Measurements from ENCODE around the gene TMPRSS4. TPM values are rescaled to one million over a fixed set of nuclear protein-coding genes. Genes with fewer than 3 reads are reported as not detected.

Gene TMPRSS4
- total RNA-seq, 4 donors from 2014 or later = 142 to 197 (median 161) TPM

DNA sequence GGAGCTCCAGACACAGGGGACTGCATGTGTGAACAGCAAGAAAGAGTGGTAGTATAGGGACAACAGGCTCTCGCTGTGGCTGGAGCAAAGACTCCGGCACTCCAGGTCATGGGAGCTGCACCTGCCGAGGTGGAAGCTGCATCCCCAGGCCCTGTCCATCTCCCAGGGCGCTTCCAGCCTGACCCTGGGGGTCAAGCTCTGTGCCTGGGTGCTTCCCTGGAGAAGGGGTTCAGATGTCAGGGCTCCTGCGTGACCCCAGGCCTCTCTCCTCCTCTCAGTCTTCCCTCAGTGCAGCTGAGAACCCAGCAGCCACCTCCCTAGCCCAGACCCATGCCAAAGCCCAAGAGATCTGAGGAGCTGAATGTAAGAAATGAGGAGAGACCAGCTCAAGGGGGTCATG is 3.4 kb downstream of the TMPRSS4 start:
- Histone ChIP-seq H3K36me3 (peaks cover 0 to 41% (median 0%) of the 10 kb centered on the region in 3 donors), H3K27ac (no peak overlapping the region), H3K4me3 (no peak overlapping the region), H3K27me3 (peaks cover 0 to 7% (median 0%) of the 10 kb centered on the region in 4 donors), H3K9me3 (no peaks in the 10 kb centered on the region), H3K4me1 (peaks cover 9 to 73% (median 14%) of the 10 kb centered on the region in 3 donors)
- 75 to 76% methylated on average over 3 of the region's 5 CpGs for WGBS, 2 donors
- no peak for DNase-seq
- TF ChIP-seq POLR2A (IDR thresholded peaks at IDR 0.05) (no peak), CTCF (IDR thresholded peaks at IDR 0.05) (no peak)
- intact Hi-C loops (cut with DNase I) = no loop called here

- H3K27ac ChIP-seq = no peak overlapping the region
- H3K27me3 ChIP-seq = peaks cover 0 to 7% (median 0%) of the 10 kb centered on the region in 4 donors
- no peak overlapping the region for H3K4me3 ChIP-seq
- H3K4me1 ChIP-seq = peaks cover 2 to 64% (median 3%) of the 10 kb centered on the region in 3 donors
- intact Hi-C loops (cut with DNase I) = no loop called here
- TF ChIP-seq CTCF (IDR thresholded peaks at IDR 0.05) (no peak), POLR2A (IDR thresholded peaks at IDR 0.05) (no peak)
- no peaks in the 10 kb centered on the region for H3K9me3 ChIP-seq
- no peak for DNase-seq
- 73 to 85% methylated on average over 11 to 18 of the region's 18 CpGs for WGBS, 2 donors
- peaks cover 0 to 52% (median 0%) of the 10 kb centered on the region in 3 donors for H3K36me3 ChIP-seq
These were observed 4.5 kb downstream of the TMPRSS4 start for GRCh38 chr11:118081241-118081958.

GRCh38 chr11:118082880-118083552 is 6.1 kb downstream of the TMPRSS4 start:
- TF ChIP-seq CTCF (IDR thresholded peaks at IDR 0.05) = no peak
- Histone ChIP-seq H3K27ac (no peak overlapping the region), H3K4me3 (no peak overlapping the region), H3K27me3 (no peaks in the 10 kb centered on the region), H3K36me3 (peaks cover 0 to 68% (median 0%) of the 10 kb centered on the region in 3 donors), H3K9me3 (peaks cover 0 to 14% (median 0%) of the 10 kb centered on the region in 3 donors), H3K4me1 (peaks cover 2 to 76% (median 4%) of the 10 kb centered on the region in 3 donors)
- no peak for DNase-seq
- intact Hi-C loops (cut with DNase I) = no loop called here
- 72 to 77% methylated on average over 17 to 21 of the region's 21 CpGs for WGBS, 2 donors

DNA sequence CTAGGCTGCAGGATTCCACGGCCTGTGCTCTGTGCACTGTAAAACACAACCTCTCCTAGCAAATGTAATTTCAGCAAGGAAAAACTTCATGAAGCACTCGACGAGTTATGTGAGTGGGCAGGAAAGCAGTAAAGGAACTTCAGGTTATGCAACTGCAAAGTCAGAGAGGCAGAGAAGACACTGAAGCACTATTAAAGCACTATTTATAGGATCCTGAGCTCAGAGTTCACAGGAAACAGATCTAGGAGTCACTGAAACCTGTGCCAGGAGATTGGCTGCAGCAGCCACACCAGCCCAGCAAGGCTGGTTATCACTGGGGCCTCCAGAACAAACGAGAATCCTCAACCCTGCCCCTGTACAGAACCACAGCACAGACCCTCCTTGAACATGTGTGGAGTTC is 7.4 kb downstream of the TMPRSS4 start:
- Histone ChIP-seq H3K9me3 (peaks cover 0 to 14% (median 0%) of the 10 kb centered on the region in 3 donors), H3K36me3 (peaks cover 0 to 69% (median 0%) of the 10 kb centered on the region in 3 donors), H3K4me1 (peaks cover 2 to 75% (median 9%) of the 10 kb centered on the region in 3 donors), H3K27me3 (no peaks in the 10 kb centered on the region), H3K27ac (no peak overlapping the region), H3K4me3 (no peak overlapping the region)
- no peak for TF ChIP-seq CTCF (IDR thresholded peaks at IDR 0.05)
- TF ChIP-seq POLR2A (IDR thresholded peaks at IDR 0.05) = no peak
- DNase-seq = no peak
- 15 to 37% methylated on average over 4 of the region's 4 CpGs for WGBS, 2 donors
- intact Hi-C loops (cut with DNase I) = no loop called here

DNA sequence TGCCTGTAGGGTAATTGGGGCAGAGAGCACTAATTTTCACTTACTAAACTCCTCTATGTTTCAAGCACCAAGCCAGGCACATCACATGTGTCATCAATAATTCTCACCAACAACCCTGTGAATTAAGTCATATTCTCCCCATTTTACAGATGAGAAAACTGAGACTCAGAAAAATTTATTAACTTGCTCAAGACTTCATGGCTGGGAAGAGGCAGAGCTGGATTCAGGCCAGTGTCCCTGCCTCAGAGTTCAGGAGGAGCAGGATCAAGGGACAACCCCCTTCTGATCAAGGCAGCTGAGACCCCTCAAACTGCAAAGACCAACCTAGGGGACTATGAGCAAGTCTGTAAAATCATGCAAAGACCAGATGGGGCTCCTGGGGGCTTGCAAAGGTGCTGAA is 7.8 kb downstream of the TMPRSS4 start:
- H3K4me1 ChIP-seq = peaks cover 2 to 71% (median 9%) of the 10 kb centered on the region in 3 donors
- no peak overlapping the region for H3K4me3 ChIP-seq
- no peak overlapping the region for H3K27ac ChIP-seq
- peaks cover 0 to 69% (median 0%) of the 10 kb centered on the region in 3 donors for H3K36me3 ChIP-seq
- peaks cover 0 to 14% (median 0%) of the 10 kb centered on the region in 3 donors for H3K9me3 ChIP-seq
- no peak for DNase-seq
- intact Hi-C loops (cut with DNase I) = no loop called here
- no peak for TF ChIP-seq CTCF (IDR thresholded peaks at IDR 0.05)
- TF ChIP-seq POLR2A (IDR thresholded peaks at IDR 0.05) = no peak
- H3K27me3 ChIP-seq = no peaks in the 10 kb centered on the region

Measured in esophagus squamous epithelium (tissue), 5 donors.